ENCODE data around the gene CFAP97D2. TPM values are rescaled to one million over a fixed set of nuclear protein-coding genes. Genes with fewer than 3 reads are reported as not detected.

CFAP97D2 gene
- not detected for total RNA-seq
- long read RNA-seq, donor 1: 0 reads
- long read RNA-seq, donor 2: 0 reads

- H3K4me1 ChIP-seq (ENCODE audit: low read depth): no peaks in the 10 kb centered on the region
- TF ChIP-seq CTCF (IDR thresholded peaks at IDR 0.05): no peak
- H3K9me3 ChIP-seq: no peaks in the 10 kb centered on the region
- H3K36me3 ChIP-seq (ENCODE audit: low read depth): no peaks in the 10 kb centered on the region
- ATAC-seq (no peak), DNase-seq (no peak)
- intact Hi-C loops (cut with DNase I, micrococcal nuclease): no loop called here
- H3K4me3 ChIP-seq: no peak within 1 kb of the TSS
Measured at GRCh38 chr13:114179087-114179658, at the start of gene CFAP97D2. CFAP97D2 (plus strand) TSS chr13:114179257; CDS start chr13:114179331, 74 bp downstream.

GRCh38 chr13:114129649-114130062 is 49.4 kb upstream of the CFAP97D2 start:
- intact Hi-C loops (cut with DNase I, micrococcal nuclease): loop anchor here in 1 of 2 donors (5.0 kb wide), 1 partner anchor 62 kb away; no protein-coding TSS in a partner anchor
- Histone ChIP-seq H3K36me3 (ENCODE audit: low read depth) (no peaks in the 10 kb centered on the region), H3K4me3 (no peak overlapping the region), H3K9me3 (no peaks in the 10 kb centered on the region), H3K4me1 (ENCODE audit: low read depth) (peaks cover 22% of the 10 kb centered on the region)
- ATAC-seq: no peak
- no peak for TF ChIP-seq CTCF (IDR thresholded peaks at IDR 0.05)
- peak in 1 of 3 donors; percentile 43 for DNase-seq

- TF ChIP-seq CTCF (IDR thresholded peaks at IDR 0.05): no peak
- DNase-seq: no peak
- peaks cover 22% of the 10 kb centered on the region for H3K4me1 ChIP-seq (ENCODE audit: low read depth)
- ATAC-seq: no peak
- no peaks in the 10 kb centered on the region for H3K36me3 ChIP-seq (ENCODE audit: low read depth)
- intact Hi-C loops (cut with DNase I, micrococcal nuclease): loop anchor here in 1 of 2 donors (5.0 kb wide), 1 partner anchor 63 kb away; no protein-coding TSS in a partner anchor
- no peak overlapping the region for H3K4me3 ChIP-seq
- H3K9me3 ChIP-seq: no peaks in the 10 kb centered on the region
Measured at GRCh38 chr13:114130131-114130836, 48.8 kb upstream of the CFAP97D2 start.

- no peak for TF ChIP-seq CTCF (IDR thresholded peaks at IDR 0.05)
- Histone ChIP-seq H3K4me3 (peak overlapping the region; percentile 51), H3K4me1 (ENCODE audit: low read depth) (peaks cover 22% of the 10 kb centered on the region), H3K9me3 (no peaks in the 10 kb centered on the region), H3K36me3 (ENCODE audit: low read depth) (no peaks in the 10 kb centered on the region)
- DNase-seq (peak in 2 of 3 donors; percentile 56 to 68), ATAC-seq (peak; percentile 24)
- intact Hi-C loops (cut with DNase I, micrococcal nuclease): loop anchor here in 1 of 2 donors (5.0 kb wide), 1 partner anchor 64 kb away; no protein-coding TSS in a partner anchor
Measured at GRCh38 chr13:114130837-114131582, 48.0 kb upstream of the CFAP97D2 start.

- Histone ChIP-seq H3K4me1 (ENCODE audit: low read depth) (peaks cover 22% of the 10 kb centered on the region), H3K9me3 (no peaks in the 10 kb centered on the region), H3K36me3 (ENCODE audit: low read depth) (no peaks in the 10 kb centered on the region), H3K4me3 (peak overlapping the region; percentile 51)
- TF ChIP-seq CTCF (IDR thresholded peaks at IDR 0.05): no peak
- DNase-seq: peak in 2 of 3 donors; percentile 49 to 69
- intact Hi-C loops (cut with DNase I, micrococcal nuclease): loop anchor here in 1 of 2 donors (5.0 kb wide), 1 partner anchor 64 kb away; no protein-coding TSS in a partner anchor
- peak; percentile 28 for ATAC-seq
Measured at GRCh38 chr13:114131583-114132418, 47.3 kb upstream of the CFAP97D2 start.

All from mucosa of descending colon (tissue), 3 donors.